HG03520 (cell line): ENCODE measurements around the gene OR6C2.
"Not testable (repeated sequence)": the region's sequence is repeated elsewhere in the genome, so short reads cannot be mapped to it uniquely, and the experiment has no call there.

Experiments used
- ATAC-seq: cut with Tn5 transposase; IDR thresholded peaks from one replicate; pipeline ENCODE4 v1.9.1; 2021; ENCODE audit warnings: mild to moderate bottlenecking, moderate library complexity; ENCODE audit not compliant: unreplicated experiment

Gene OR6C2

GRCh38 chr12:55470088-55470829, 26.4 kb downstream of the OR6C2 start, which contains the start of gene OR6C70:
OR6C70 (minus strand) TSS chr12:55470138; CDS start chr12:55470138, 0 bp downstream.
- ATAC-seq, result no peak

GRCh38 chr12:55472264-55472663, 28.4 kb downstream of the OR6C2 start:
- no peak for ATAC-seq

DNA sequence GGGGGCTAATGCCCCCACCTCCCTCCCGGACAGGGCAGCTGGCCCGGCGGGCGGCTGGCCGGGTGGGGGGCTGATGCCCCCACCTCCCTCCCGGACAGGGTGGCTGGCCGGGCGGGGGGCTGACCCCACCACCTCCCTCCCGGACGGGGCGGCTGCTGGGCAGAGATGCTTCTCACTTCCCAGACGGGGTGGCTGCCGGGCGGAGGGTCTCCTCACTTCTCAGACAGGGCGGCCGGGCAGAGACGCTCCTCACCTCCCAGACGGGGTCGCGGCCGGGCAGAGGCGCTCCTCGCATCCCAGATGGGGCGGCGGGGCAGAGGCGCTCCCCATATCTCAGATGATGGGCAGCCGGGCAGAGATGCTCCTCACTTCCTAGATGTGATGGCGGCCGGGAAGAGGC, 35.3 kb downstream of the OR6C2 start:
- not testable (repeated sequence) for ATAC-seq

GRCh38 chr12:55484284-55484683, 40.4 kb downstream of the OR6C2 start:
- ATAC-seq, result not testable (repeated sequence)

DNA sequence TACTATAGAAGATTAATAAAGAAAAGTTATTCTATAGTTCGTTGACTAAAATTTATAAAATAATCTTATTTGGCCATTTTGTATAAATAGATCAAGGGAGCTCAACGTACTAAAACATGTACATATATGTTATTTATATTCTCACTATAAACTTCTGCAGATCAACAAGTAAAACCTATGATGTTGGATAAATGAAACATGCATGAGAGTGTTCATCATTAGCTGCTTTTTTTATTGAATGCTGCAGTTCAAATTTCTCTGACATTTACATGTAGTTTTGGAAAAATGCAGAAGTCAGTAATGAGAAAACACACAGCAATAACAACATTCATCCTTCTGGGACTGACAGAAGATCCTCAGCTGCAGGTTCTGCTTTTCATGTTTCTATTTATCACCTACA, 48.2 kb downstream of the OR6C2 start, which contains the start of gene OR6C68:
OR6C68 (plus strand) TSS at position 301 of the 400 bp plus-strand sequence; CDS start at position 301, 0 bp downstream.
- no peak for ATAC-seq

DNA sequence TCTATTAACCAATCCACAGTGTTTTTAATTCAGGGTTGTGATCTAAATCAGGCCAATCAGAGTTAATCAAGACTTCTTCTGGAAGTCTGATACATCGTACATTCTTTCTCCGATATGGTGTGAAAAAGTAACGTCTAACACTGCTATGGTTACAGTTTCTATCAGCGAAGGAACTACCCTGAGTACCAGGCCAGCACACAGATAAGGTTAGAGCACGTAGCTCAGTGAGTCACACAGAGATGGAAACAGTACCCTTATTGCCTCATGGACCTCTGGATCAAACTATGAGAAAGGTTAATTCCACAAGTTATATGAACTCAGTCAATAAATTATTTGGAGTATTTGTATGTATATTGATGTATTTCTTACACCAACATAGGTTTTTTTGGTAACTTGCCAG, 51.6 kb downstream of the OR6C2 start:
- no peak for ATAC-seq

DNA sequence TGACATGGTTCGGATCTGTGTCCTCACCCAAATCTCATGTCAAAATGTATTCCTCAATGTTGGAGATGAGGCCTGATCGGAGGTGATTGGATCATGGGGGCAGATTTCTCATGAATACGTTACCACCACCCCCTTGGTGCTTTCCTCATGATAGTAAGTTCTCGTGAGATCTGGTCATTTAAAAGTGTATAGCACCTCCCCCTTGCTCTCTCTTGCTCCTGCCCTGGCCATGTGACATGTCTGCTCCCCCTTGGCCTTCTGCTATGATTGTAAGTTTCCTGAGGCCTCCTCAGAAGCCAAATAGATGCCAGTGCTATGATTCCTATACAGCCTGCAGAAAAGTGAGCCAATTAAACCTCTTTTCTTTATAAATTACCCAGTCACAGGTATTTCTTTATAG, 55.4 kb downstream of the OR6C2 start:
- ATAC-seq, result no peak

DNA sequence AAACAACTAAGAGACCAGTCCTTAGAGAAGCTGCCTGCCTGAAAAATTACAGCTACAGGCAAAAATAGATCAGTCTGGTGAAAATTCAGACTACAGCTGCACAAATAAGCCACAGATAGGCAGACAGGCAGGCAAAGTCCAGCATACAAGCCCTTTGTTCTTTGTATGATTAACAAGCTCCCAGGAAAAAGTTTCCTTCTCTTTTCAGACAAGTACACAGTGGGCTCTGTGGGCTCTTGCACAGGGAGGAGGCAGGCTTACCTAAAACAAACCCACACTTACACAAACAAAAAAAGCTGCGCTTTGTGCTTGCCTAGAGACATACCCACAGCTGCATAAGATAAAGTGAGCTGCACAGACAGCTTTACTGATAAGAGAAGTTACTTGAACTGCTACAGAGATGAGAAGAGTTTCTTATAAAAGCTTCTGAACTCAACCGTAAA, 56.0 kb downstream of the OR6C2 start:
- no peak for ATAC-seq

- no peak for ATAC-seq
Measured at GRCh38 chr12:55501601-55502000, 57.7 kb downstream of the OR6C2 start.
